Fibroblast of the conjunctiva (primary cell): ENCODE measurements around the gene AP1S3.
A peak's percentile ranks its signal among the peaks of the same experiment; 100 is the strongest.
"Not testable (repeated sequence)": the region's sequence is repeated elsewhere in the genome, so short reads cannot be mapped to it uniquely, and the experiment has no call there.

Experiments
- DNase-seq: peaks from one replicate; pipeline ENCODE4 v3.0.0-alpha.2; 2010; ENCODE audit warnings: low read depth

The AP1S3 gene

GRCh38 chr2:223837287-223838061 lies at the start of gene AP1S3:
Gene AP1S3, minus strand, starts transcription at chr2:223837582. Its CDS starts 132 bp downstream, at chr2:223837450.
- DNase-seq, result peak; percentile 28

- DNase-seq, result peak; percentile 9
These were observed 49.7 kb upstream of the AP1S3 start for GRCh38 chr2:223887127-223887526.

- no peak for DNase-seq
These were observed 49.3 kb upstream of the AP1S3 start for GRCh38 chr2:223886726-223887125.

- DNase-seq, result no peak
These were observed 47.0 kb upstream of the AP1S3 start for GRCh38 chr2:223884399-223884798.

- DNase-seq, result no peak
These were observed 45.3 kb upstream of the AP1S3 start for GRCh38 chr2:223882715-223883114.

- no peak for DNase-seq
These were observed 43.4 kb upstream of the AP1S3 start for GRCh38 chr2:223880796-223881195.

GRCh38 chr2:223877721-223878410 lies 40.5 kb upstream of the AP1S3 start:
- DNase-seq, result no peak

GRCh38 chr2:223873672-223874071 lies 36.3 kb upstream of the AP1S3 start:
- no peak for DNase-seq

- not testable (repeated sequence) for DNase-seq
These were observed 35.4 kb upstream of the AP1S3 start for GRCh38 chr2:223872772-223873171.

- not testable (repeated sequence) for DNase-seq
These were observed 34.3 kb upstream of the AP1S3 start for GRCh38 chr2:223871661-223872060.

GRCh38 chr2:223870840-223871611 lies 33.6 kb upstream of the AP1S3 start:
- peak; percentile 41 for DNase-seq

- no peak for DNase-seq
These were observed 30.6 kb upstream of the AP1S3 start for GRCh38 chr2:223868005-223868404.

- DNase-seq, result no peak
These were observed 28.6 kb upstream of the AP1S3 start for GRCh38 chr2:223865907-223866508.

- DNase-seq, result no peak
These were observed 27.7 kb upstream of the AP1S3 start for GRCh38 chr2:223865124-223865523.

GRCh38 chr2:223863491-223863890 lies 26.1 kb upstream of the AP1S3 start:
- DNase-seq, result no peak

- peak; percentile 20 for DNase-seq
These were observed 23.7 kb upstream of the AP1S3 start for GRCh38 chr2:223860809-223861738.

GRCh38 chr2:223859070-223859469 lies 21.7 kb upstream of the AP1S3 start:
- no peak for DNase-seq

- no peak for DNase-seq
These were observed 19.2 kb upstream of the AP1S3 start for GRCh38 chr2:223856584-223856983.

- no peak for DNase-seq
These were observed 18.6 kb upstream of the AP1S3 start for GRCh38 chr2:223856021-223856420.

- DNase-seq, result no peak
These were observed 18.0 kb upstream of the AP1S3 start for GRCh38 chr2:223855426-223855825.

GRCh38 chr2:223854741-223855140 lies 17.4 kb upstream of the AP1S3 start:
- DNase-seq, result no peak
